Measurements from ENCODE around the gene FLNB. TPM values are rescaled to one million over a fixed set of nuclear protein-coding genes. Genes with fewer than 3 reads are reported as not detected.
"Not testable (repeated sequence)": the region's sequence is repeated elsewhere in the genome, so short reads cannot be mapped to it uniquely, and the experiment has no call there.

FLNB gene
- total RNA-seq, 1 donor from 2014 or later: 103 TPM

DNA sequence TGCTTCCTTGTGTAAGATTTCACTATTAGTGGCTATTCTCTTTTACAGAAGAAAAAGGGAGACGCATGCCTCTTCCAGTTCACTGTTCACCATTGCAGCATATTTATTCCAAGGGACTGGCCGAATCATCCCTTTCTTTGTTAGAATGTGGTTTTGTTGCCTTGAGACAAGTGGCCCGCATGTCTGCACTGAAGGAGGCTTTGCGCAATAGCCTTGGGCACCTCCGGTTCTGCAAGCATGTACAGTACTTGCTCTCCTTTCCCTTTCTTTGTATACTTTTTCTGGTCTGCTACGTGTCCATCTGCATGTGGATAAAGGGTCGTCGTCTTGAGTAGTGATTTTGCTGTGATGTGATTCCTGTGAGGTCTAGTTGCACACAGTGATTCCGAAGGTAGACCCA is 43.0 kb downstream of the FLNB start:
- Mint-ChIP-seq H3K4me1 (ENCODE audit: low read depth) (peaks cover 45% of the 10 kb centered on the region), H3K4me3 (ENCODE audit: low read depth) (no peak overlapping the region)

GRCh38 chr3:58051658-58052261 is 43.5 kb downstream of the FLNB start:
- DNase-seq (ENCODE audit: low spot score, unreplicated experiment); H3K4me3 Mint-ChIP-seq (ENCODE audit: low read depth); H3K9me3 Mint-ChIP-seq (ENCODE audit: low read depth); H3K27me3 Mint-ChIP-seq; H3K36me3 Mint-ChIP-seq (ENCODE audit: insufficient read depth): not testable (repeated sequence)
- peaks cover 45% of the 10 kb centered on the region for H3K4me1 Mint-ChIP-seq (ENCODE audit: low read depth)
- H3K27ac Mint-ChIP-seq: peak overlapping the region; percentile 90

More for the DNA sequence above, 43.0 kb downstream of the FLNB start:
- no peak for DNase-seq (ENCODE audit: low spot score, unreplicated experiment)
- TF ChIP-seq, protein P1, sequence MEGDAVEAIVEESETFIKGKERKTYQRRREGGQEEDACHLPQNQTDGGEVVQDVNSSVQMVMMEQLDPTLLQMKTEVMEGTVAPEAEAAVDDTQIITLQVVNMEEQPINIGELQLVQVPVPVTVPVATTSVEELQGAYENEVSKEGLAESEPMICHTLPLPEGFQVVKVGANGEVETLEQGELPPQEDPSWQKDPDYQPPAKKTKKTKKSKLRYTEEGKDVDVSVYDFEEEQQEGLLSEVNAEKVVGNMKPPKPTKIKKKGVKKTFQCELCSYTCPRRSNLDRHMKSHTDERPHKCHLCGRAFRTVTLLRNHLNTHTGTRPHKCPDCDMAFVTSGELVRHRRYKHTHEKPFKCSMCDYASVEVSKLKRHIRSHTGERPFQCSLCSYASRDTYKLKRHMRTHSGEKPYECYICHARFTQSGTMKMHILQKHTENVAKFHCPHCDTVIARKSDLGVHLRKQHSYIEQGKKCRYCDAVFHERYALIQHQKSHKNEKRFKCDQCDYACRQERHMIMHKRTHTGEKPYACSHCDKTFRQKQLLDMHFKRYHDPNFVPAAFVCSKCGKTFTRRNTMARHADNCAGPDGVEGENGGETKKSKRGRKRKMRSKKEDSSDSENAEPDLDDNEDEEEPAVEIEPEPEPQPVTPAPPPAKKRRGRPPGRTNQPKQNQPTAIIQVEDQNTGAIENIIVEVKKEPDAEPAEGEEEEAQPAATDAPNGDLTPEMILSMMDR (IDR thresholded peaks at IDR 0.05; ENCODE audit: unreplicated experiment): no peak
- peak overlapping the region; percentile 90 for H3K27ac Mint-ChIP-seq
- no peaks in the 10 kb centered on the region for H3K27me3 Mint-ChIP-seq
- H3K36me3 Mint-ChIP-seq (ENCODE audit: insufficient read depth): peaks cover 5% of the 10 kb centered on the region
- H3K9me3 Mint-ChIP-seq (ENCODE audit: low read depth): peaks cover 2% of the 10 kb centered on the region

DNA sequence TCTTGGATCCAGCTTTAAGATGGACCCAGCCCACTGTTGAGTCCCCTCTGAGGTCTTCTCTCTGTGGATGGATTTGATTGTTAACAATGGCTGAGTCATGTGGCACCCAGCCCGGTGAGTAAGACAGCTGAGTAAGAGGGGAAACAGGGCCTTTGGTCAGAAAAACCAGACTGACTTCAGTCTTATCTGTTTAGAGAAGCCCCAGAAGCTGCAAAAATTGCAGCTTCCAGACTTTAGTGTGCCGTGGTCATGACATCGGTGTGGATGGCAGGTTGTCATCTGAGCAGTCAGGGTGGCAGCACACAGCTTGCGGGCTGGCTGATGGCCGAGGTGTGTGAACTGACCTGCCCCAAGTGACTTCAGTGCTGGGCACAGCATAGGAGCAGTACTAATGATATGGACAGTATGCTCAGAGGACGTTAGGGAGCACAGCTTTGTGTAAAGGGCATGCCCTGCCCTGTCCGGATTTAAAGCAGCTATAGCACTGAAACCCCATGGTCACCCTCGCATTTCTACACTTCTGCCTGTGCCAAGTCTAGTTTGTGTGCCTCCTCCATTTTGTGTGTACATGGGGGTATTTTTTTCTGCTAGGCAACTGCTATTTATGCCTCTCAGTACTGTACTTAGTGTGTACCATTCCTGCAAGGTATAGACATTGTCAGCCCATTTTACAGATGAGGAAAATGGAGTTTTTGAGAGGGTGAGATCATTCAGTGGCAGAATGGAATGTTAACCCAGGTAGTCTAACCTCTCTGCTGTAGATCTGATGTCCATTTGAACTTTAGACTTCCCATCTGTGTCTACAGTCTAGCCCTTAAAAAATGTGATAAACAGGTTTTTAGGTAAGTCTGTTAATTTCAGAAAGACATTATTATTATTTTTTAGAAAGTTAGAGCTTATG is 44.4 kb downstream of the FLNB start:
- TF ChIP-seq, protein P1 (IDR thresholded peaks at IDR 0.05; ENCODE audit: unreplicated experiment): no peak
- Mint-ChIP-seq H3K36me3 (ENCODE audit: insufficient read depth) (peaks cover 9% of the 10 kb centered on the region), H3K27me3 (no peaks in the 10 kb centered on the region), H3K4me1 (ENCODE audit: low read depth) (peaks cover 45% of the 10 kb centered on the region), H3K27ac (peak overlapping the region; percentile 76), H3K9me3 (ENCODE audit: low read depth) (peaks cover 2% of the 10 kb centered on the region), H3K4me3 (ENCODE audit: low read depth) (no peak overlapping the region)
- DNase-seq (ENCODE audit: low spot score, unreplicated experiment): no peak

DNA sequence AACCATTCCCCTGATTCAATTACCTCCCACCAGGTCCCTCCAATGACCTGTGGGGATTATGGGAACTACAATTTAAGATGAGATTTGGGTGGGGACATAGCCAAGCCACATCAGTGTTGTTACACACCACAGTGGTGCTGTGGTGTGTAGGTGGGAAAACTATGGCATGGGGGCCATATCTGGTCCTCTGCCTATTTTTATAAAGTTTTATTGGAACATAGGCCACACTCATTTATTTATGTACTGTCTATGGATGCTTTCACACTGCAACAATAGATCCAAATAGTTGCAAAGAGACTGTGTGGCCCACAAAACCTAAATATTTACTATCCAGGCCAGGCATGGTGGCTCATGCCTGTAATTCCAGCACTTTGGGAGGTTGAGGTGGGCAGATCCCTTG is 46.4 kb downstream of the FLNB start:
- TF ChIP-seq, protein P1 (IDR thresholded peaks at IDR 0.05; ENCODE audit: unreplicated experiment): no peak
- Mint-ChIP-seq H3K4me3 (ENCODE audit: low read depth) (no peak overlapping the region), H3K4me1 (ENCODE audit: low read depth) (peaks cover 39% of the 10 kb centered on the region), H3K27me3 (no peaks in the 10 kb centered on the region), H3K27ac (no peak overlapping the region), H3K9me3 (ENCODE audit: low read depth) (peaks cover 2% of the 10 kb centered on the region), H3K36me3 (ENCODE audit: insufficient read depth) (peaks cover 9% of the 10 kb centered on the region)
- no peak for DNase-seq (ENCODE audit: low spot score, unreplicated experiment)

- Mint-ChIP-seq H3K27ac (no peak overlapping the region), H3K4me3 (ENCODE audit: low read depth) (no peak overlapping the region)
These were observed 47.1 kb downstream of the FLNB start for GRCh38 chr3:58055314-58055713.

GRCh38 chr3:58055891-58056290 is 47.7 kb downstream of the FLNB start:
- H3K27me3 Mint-ChIP-seq; H3K9me3 Mint-ChIP-seq (ENCODE audit: low read depth); H3K4me3 Mint-ChIP-seq (ENCODE audit: low read depth); H3K36me3 Mint-ChIP-seq (ENCODE audit: insufficient read depth); H3K27ac Mint-ChIP-seq; DNase-seq (ENCODE audit: low spot score, unreplicated experiment): not testable (repeated sequence)
- H3K4me1 Mint-ChIP-seq (ENCODE audit: low read depth): peaks cover 37% of the 10 kb centered on the region

More at GRCh38 chr3:58055314-58055713, 47.1 kb downstream of the FLNB start:
- Mint-ChIP-seq H3K36me3 (ENCODE audit: insufficient read depth) (peaks cover 9% of the 10 kb centered on the region), H3K27me3 (no peaks in the 10 kb centered on the region), H3K4me1 (ENCODE audit: low read depth) (peaks cover 37% of the 10 kb centered on the region), H3K9me3 (ENCODE audit: low read depth) (peaks cover 2% of the 10 kb centered on the region)
- TF ChIP-seq, protein P1 (IDR thresholded peaks at IDR 0.05; ENCODE audit: unreplicated experiment): no peak
- no peak for DNase-seq (ENCODE audit: low spot score, unreplicated experiment)

Measured in progenitor cell of endocrine pancreas (in vitro differentiated cells).